HEK293 (cell line): ENCODE results near the gene PRSS33.

Experiments used
- KLF1 ChIP-seq: fragments of 450-650 bp; formaldehyde crosslinking; IDR thresholded peaks from 2 replicates; pipeline ENCODE4 v1.5.1; 2016; ENCODE audit warnings: missing biosample characterization, missing genetic modification characterization
- KLF7 ChIP-seq: fragments of 450-650 bp; formaldehyde crosslinking; IDR thresholded peaks from 2 replicates; pipeline ENCODE4 v1.5.1; 2016; ENCODE audit warnings: missing biosample characterization, missing genetic modification characterization, borderline replicate concordance
- ZBTB21 ChIP-seq: fragments of 450-650 bp; formaldehyde crosslinking; IDR thresholded peaks from 2 replicates; pipeline ENCODE4 v1.5.1; 2017; ENCODE audit warnings: missing biosample characterization, missing genetic modification characterization
- ZNF335 ChIP-seq: fragments of 450-650 bp; formaldehyde crosslinking; conservative IDR thresholded peaks from 2 replicates; pipeline ENCODE4 v1.5.1; 2016; ENCODE audit warnings: missing biosample characterization, missing genetic modification characterization
- ZNF391 ChIP-seq: fragments of 450-650 bp; formaldehyde crosslinking; IDR thresholded peaks from 2 replicates; pipeline ENCODE4 v1.5.1; 2016; ENCODE audit warnings: low read depth, missing biosample characterization, missing genetic modification characterization, borderline replicate concordance
- ZNF416 ChIP-seq: fragments of 450-650 bp; formaldehyde crosslinking; IDR thresholded peaks from 2 replicates; pipeline ENCODE4 v1.5.1; 2016; ENCODE audit warnings: missing biosample characterization, missing genetic modification characterization
- ZNF426 ChIP-seq: fragments of 450-650 bp; formaldehyde crosslinking; IDR thresholded peaks from 2 replicates; pipeline ENCODE4 v1.5.1; 2017; ENCODE audit warnings: missing biosample characterization, missing genetic modification characterization, mild to moderate bottlenecking, inconsistent platforms, moderate library complexity
- ZNF658 ChIP-seq: fragments of 450-650 bp; formaldehyde crosslinking; IDR thresholded peaks from 2 replicates; pipeline ENCODE4; 2016; ENCODE audit warnings: missing biosample characterization, missing genetic modification characterization
- TF ChIP-seq, protein P1 (sequence below): fragments of 450-650 bp; formaldehyde crosslinking; IDR thresholded peaks from 2 replicates; pipeline ENCODE4 v1.5.0; 2017; ENCODE audit warnings: missing biosample characterization, missing genetic modification characterization, borderline replicate concordance
- TF ChIP-seq, protein P2 (sequence below): fragments of 450-650 bp; formaldehyde crosslinking; IDR thresholded peaks from 2 replicates; pipeline ENCODE4 v1.5.1; 2016; ENCODE audit warnings: missing biosample characterization, missing genetic modification characterization, borderline replicate concordance
- TF ChIP-seq, protein P3 (sequence below): fragments of 450-650 bp; formaldehyde crosslinking; IDR thresholded peaks from 2 replicates; pipeline ENCODE4 v1.5.1; 2016; ENCODE audit warnings: missing biosample characterization, missing genetic modification characterization
- TF ChIP-seq, protein P4 (sequence below): fragments of 450-650 bp; formaldehyde crosslinking; IDR thresholded peaks from 2 replicates; pipeline ENCODE4 v1.5.1; 2016; ENCODE audit warnings: missing biosample characterization, missing genetic modification characterization
- TF ChIP-seq, protein P5 (sequence below): fragments of 450-650 bp; formaldehyde crosslinking; IDR thresholded peaks from 2 replicates; pipeline ENCODE4 v1.5.1; 2016; ENCODE audit warnings: missing biosample characterization, missing genetic modification characterization
- TF ChIP-seq, protein P6 (sequence below): fragments of 450-650 bp; formaldehyde crosslinking; conservative IDR thresholded peaks from 2 replicates; pipeline ENCODE4 v1.5.1; 2016; ENCODE audit warnings: low read depth, missing biosample characterization, missing genetic modification characterization

Gene PRSS33

DNA sequence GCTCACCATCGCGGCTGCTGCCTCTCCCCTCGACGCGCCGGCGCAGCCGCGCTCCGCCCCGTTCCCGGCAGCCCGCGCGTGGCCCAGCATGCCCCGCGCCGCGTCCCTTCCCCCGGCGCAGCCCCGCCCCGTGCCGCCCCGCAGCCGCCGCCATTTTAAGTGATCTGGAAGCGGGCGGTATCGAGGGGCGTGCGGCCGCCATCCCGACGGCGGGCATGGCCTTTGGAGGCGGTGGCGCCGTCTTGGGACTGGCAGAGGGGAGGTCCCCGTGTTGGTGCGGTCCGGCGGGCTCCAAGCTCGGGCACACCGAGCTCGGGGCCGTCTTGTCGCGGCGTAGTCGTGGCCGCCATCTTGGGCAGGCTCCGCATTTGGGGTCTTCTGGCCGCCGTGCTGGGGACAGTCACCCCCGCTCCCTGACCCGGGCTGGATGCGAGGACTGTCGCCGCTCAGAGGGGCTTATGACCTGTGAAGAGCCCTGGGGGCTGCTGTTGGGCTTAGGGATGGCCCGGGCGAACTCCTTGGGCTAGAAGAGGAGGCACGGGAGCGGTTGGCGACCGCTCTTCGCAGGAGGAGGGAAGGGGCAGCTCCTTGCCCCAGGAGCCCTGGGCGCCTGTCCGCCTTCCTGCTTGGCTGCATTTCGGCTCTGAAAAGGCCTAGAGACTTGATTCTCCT, 10.0 kb downstream of the PRSS33 start, which contains the start of gene ELOB (continued):
- TF ChIP-seq, protein P1, sequence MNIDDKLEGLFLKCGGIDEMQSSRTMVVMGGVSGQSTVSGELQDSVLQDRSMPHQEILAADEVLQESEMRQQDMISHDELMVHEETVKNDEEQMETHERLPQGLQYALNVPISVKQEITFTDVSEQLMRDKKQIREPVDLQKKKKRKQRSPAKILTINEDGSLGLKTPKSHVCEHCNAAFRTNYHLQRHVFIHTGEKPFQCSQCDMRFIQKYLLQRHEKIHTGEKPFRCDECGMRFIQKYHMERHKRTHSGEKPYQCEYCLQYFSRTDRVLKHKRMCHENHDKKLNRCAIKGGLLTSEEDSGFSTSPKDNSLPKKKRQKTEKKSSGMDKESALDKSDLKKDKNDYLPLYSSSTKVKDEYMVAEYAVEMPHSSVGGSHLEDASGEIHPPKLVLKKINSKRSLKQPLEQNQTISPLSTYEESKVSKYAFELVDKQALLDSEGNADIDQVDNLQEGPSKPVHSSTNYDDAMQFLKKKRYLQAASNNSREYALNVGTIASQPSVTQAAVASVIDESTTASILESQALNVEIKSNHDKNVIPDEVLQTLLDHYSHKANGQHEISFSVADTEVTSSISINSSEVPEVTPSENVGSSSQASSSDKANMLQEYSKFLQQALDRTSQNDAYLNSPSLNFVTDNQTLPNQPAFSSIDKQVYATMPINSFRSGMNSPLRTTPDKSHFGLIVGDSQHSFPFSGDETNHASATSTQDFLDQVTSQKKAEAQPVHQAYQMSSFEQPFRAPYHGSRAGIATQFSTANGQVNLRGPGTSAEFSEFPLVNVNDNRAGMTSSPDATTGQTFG (tag by site-specific recombination), result 0 out of 2 replicates have a peak, but pooled peaks have one; percentile 28
- TF ChIP-seq, protein P2, sequence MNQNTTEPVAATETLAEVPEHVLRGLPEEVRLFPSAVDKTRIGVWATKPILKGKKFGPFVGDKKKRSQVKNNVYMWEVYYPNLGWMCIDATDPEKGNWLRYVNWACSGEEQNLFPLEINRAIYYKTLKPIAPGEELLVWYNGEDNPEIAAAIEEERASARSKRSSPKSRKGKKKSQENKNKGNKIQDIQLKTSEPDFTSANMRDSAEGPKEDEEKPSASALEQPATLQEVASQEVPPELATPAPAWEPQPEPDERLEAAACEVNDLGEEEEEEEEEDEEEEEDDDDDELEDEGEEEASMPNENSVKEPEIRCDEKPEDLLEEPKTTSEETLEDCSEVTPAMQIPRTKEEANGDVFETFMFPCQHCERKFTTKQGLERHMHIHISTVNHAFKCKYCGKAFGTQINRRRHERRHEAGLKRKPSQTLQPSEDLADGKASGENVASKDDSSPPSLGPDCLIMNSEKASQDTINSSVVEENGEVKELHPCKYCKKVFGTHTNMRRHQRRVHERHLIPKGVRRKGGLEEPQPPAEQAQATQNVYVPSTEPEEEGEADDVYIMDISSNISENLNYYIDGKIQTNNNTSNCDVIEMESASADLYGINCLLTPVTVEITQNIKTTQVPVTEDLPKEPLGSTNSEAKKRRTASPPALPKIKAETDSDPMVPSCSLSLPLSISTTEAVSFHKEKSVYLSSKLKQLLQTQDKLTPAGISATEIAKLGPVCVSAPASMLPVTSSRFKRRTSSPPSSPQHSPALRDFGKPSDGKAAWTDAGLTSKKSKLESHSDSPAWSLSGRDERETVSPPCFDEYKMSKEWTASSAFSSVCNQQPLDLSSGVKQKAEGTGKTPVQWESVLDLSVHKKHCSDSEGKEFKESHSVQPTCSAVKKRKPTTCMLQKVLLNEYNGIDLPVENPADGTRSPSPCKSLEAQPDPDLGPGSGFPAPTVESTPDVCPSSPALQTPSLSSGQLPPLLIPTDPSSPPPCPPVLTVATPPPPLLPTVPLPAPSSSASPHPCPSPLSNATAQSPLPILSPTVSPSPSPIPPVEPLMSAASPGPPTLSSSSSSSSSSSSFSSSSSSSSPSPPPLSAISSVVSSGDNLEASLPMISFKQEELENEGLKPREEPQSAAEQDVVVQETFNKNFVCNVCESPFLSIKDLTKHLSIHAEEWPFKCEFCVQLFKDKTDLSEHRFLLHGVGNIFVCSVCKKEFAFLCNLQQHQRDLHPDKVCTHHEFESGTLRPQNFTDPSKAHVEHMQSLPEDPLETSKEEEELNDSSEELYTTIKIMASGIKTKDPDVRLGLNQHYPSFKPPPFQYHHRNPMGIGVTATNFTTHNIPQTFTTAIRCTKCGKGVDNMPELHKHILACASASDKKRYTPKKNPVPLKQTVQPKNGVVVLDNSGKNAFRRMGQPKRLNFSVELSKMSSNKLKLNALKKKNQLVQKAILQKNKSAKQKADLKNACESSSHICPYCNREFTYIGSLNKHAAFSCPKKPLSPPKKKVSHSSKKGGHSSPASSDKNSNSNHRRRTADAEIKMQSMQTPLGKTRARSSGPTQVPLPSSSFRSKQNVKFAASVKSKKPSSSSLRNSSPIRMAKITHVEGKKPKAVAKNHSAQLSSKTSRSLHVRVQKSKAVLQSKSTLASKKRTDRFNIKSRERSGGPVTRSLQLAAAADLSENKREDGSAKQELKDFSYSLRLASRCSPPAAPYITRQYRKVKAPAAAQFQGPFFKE, result no peak
- TF ChIP-seq ZNF416 (no peak), ZBTB21 (tag by site-specific recombination) (0 out of 2 replicates have a peak, but pooled peaks have one; percentile 3), KLF1 (tag by site-specific recombination) (peak; percentile 72; the same call in 1 of the 2 replicates), ZNF426 (tag by site-specific recombination) (no peak), KLF7 (tag by site-specific recombination) (peak; percentile 78; the same call in 1 of the 2 replicates), ZNF391 (tag by site-specific recombination) (peak; percentile 51; the same call in 1 of the 2 replicates), ZNF658 (tag by site-specific recombination) (no peak), ZNF335 (tag by site-specific recombination) (peak; percentile 95)
- TF ChIP-seq, protein P3, sequence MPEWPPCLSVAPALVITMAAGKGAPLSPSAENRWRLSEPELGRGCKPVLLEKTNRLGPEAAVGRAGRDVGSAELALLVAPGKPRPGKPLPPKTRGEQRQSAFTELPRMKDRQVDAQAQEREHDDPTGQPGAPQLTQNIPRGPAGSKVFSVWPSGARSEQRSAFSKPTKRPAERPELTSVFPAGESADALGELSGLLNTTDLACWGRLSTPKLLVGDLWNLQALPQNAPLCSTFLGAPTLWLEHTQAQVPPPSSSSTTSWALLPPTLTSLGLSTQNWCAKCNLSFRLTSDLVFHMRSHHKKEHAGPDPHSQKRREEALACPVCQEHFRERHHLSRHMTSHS (tag by site-specific recombination), result no peak
- TF ChIP-seq, protein P4, sequence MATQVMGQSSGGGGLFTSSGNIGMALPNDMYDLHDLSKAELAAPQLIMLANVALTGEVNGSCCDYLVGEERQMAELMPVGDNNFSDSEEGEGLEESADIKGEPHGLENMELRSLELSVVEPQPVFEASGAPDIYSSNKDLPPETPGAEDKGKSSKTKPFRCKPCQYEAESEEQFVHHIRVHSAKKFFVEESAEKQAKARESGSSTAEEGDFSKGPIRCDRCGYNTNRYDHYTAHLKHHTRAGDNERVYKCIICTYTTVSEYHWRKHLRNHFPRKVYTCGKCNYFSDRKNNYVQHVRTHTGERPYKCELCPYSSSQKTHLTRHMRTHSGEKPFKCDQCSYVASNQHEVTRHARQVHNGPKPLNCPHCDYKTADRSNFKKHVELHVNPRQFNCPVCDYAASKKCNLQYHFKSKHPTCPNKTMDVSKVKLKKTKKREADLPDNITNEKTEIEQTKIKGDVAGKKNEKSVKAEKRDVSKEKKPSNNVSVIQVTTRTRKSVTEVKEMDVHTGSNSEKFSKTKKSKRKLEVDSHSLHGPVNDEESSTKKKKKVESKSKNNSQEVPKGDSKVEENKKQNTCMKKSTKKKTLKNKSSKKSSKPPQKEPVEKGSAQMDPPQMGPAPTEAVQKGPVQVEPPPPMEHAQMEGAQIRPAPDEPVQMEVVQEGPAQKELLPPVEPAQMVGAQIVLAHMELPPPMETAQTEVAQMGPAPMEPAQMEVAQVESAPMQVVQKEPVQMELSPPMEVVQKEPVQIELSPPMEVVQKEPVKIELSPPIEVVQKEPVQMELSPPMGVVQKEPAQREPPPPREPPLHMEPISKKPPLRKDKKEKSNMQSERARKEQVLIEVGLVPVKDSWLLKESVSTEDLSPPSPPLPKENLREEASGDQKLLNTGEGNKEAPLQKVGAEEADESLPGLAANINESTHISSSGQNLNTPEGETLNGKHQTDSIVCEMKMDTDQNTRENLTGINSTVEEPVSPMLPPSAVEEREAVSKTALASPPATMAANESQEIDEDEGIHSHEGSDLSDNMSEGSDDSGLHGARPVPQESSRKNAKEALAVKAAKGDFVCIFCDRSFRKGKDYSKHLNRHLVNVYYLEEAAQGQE (tag by site-specific recombination), result 0 out of 2 replicates have a peak, but pooled peaks have one; percentile 35
- TF ChIP-seq, protein P5, sequence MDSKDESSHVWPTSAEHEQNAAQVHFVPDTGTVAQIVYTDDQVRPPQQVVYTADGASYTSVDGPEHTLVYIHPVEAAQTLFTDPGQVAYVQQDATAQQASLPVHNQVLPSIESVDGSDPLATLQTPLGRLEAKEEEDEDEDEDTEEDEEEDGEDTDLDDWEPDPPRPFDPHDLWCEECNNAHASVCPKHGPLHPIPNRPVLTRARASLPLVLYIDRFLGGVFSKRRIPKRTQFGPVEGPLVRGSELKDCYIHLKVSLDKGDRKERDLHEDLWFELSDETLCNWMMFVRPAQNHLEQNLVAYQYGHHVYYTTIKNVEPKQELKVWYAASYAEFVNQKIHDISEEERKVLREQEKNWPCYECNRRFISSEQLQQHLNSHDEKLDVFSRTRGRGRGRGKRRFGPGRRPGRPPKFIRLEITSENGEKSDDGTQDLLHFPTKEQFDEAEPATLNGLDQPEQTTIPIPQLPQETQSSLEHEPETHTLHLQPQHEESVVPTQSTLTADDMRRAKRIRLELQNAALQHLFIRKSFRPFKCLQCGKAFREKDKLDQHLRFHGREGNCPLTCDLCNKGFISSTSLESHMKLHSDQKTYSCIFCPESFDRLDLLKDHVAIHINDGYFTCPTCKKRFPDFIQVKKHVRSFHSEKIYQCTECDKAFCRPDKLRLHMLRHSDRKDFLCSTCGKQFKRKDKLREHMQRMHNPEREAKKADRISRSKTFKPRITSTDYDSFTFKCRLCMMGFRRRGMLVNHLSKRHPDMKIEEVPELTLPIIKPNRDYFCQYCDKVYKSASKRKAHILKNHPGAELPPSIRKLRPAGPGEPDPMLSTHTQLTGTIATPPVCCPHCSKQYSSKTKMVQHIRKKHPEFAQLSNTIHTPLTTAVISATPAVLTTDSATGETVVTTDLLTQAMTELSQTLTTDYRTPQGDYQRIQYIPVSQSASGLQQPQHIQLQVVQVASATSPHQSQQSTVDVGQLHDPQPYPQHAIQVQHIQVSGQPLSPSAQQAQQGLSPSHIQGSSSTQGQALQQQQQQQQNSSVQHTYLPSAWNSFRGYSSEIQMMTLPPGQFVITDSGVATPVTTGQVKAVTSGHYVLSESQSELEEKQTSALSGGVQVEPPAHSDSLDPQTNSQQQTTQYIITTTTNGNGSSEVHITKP (tag by site-specific recombination), result peak; percentile 84
- TF ChIP-seq, protein P6, sequence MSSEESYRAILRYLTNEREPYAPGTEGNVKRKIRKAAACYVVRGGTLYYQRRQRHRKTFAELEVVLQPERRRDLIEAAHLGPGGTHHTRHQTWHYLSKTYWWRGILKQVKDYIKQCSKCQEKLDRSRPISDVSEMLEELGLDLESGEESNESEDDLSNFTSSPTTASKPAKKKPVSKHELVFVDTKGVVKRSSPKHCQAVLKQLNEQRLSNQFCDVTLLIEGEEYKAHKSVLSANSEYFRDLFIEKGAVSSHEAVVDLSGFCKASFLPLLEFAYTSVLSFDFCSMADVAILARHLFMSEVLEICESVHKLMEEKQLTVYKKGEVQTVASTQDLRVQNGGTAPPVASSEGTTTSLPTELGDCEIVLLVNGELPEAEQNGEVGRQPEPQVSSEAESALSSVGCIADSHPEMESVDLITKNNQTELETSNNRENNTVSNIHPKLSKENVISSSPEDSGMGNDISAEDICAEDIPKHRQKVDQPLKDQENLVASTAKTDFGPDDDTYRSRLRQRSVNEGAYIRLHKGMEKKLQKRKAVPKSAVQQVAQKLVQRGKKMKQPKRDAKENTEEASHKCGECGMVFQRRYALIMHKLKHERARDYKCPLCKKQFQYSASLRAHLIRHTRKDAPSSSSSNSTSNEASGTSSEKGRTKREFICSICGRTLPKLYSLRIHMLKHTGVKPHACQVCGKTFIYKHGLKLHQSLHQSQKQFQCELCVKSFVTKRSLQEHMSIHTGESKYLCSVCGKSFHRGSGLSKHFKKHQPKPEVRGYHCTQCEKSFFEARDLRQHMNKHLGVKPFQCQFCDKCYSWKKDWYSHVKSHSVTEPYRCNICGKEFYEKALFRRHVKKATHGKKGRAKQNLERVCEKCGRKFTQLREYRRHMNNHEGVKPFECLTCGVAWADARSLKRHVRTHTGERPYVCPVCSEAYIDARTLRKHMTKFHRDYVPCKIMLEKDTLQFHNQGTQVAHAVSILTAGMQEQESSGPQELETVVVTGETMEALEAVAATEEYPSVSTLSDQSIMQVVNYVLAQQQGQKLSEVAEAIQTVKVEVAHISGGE (tag by site-specific recombination), result peak; percentile 47; the same call in 1 of the 2 replicates
